IMR-90 (cell line): ENCODE data around the gene CGB5.

Source experiments
- FOS ChIP-seq: fragments of 150-350 bp; IDR thresholded peaks from 2 replicates; pipeline ENCODE4 v1.6.1; 2016; ENCODE audit warnings: low read depth, low read length
- MAZ ChIP-seq: IDR thresholded peaks from 2 replicates; pipeline ENCODE4 v1.6.1; 2012; ENCODE audit warnings: low read depth, mild to moderate bottlenecking, low read length, improper control_type of control experiment, moderate library complexity, borderline replicate concordance
- MXI1 ChIP-seq: IDR thresholded peaks from 2 replicates; pipeline ENCODE4 v1.6.1; 2012; ENCODE audit warnings: low read depth, mild to moderate bottlenecking, low read length, moderate library complexity, borderline replicate concordance
- NFE2L2 ChIP-seq: fragments of 150-350 bp; IDR thresholded peaks from 2 replicates; pipeline ENCODE4 v1.6.1; 2016; ENCODE audit warnings: low read depth, mild to moderate bottlenecking, low read length
- POLR2A ChIP-seq: IDR thresholded peaks from 2 replicates; pipeline ENCODE4 v1.6.1; 2012; ENCODE audit warnings: mild to moderate bottlenecking, low read depth, low read length
- RAD21 ChIP-seq: IDR thresholded peaks from 2 replicates; pipeline ENCODE4 v1.6.1; 2012; ENCODE audit warnings: low read length, improper control_type of control experiment
- RCOR1 ChIP-seq: IDR thresholded peaks from 2 replicates; pipeline ENCODE4 v1.6.1; 2012; ENCODE audit warnings: mild to moderate bottlenecking, low read length, improper control_type of control experiment; ENCODE audit not compliant: insufficient replicate concordance
- RFX5 ChIP-seq: IDR thresholded peaks from 2 replicates; pipeline ENCODE4 v1.8.0; 2012; ENCODE audit warnings: low read depth, mild to moderate bottlenecking, low read length, moderate library complexity
- SMC3 ChIP-seq: fragments of 150-350 bp; IDR thresholded peaks from 2 replicates; pipeline ENCODE4 v1.6.1; 2016; ENCODE audit warnings: low read depth, mild to moderate bottlenecking, antibody characterized with exemption, low read length, moderate library complexity
- TF ChIP-seq, protein P1 (sequence below): conservative IDR thresholded peaks from 2 replicates; pipeline ENCODE4 v1.5.1; 2012; ENCODE audit warnings: mild to moderate bottlenecking, low read depth, low read length, improper control_type of control experiment
- TF ChIP-seq, protein P2 (sequence below): fragments of 150-350 bp; IDR thresholded peaks from 2 replicates; pipeline ENCODE4 v1.6.1; 2016; ENCODE audit warnings: low read depth, mild to moderate bottlenecking, low read length, moderate library complexity, borderline replicate concordance

DNA sequence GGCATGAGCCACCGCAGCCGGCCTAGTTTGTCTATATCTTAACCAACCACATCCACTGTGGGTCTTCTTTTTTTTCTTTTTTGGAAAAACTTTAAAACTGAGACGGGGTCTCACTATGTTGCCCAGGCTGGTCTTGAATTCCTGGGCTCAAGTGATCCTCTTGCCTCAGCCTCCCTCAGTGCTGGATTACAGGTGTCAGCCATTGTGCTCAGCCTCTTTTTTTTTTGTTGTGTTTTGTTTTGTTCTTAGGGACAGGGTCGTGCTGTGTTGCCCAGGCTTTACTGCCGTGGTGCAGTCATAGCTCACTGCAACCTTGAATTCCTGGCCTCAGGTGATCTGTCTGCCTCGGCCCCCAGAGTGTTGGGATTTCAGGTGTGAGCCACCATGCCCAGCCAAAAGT lies 49.0 kb downstream of the CGB5 start:
- TF ChIP-seq RAD21 (no peak), POLR2A (no peak), RFX5 (no peak), RCOR1 (no peak), SMC3 (no peak), MXI1 (no peak), MAZ (no peak), NFE2L2 (no peak), FOS (no peak)
- TF ChIP-seq, protein P1, sequence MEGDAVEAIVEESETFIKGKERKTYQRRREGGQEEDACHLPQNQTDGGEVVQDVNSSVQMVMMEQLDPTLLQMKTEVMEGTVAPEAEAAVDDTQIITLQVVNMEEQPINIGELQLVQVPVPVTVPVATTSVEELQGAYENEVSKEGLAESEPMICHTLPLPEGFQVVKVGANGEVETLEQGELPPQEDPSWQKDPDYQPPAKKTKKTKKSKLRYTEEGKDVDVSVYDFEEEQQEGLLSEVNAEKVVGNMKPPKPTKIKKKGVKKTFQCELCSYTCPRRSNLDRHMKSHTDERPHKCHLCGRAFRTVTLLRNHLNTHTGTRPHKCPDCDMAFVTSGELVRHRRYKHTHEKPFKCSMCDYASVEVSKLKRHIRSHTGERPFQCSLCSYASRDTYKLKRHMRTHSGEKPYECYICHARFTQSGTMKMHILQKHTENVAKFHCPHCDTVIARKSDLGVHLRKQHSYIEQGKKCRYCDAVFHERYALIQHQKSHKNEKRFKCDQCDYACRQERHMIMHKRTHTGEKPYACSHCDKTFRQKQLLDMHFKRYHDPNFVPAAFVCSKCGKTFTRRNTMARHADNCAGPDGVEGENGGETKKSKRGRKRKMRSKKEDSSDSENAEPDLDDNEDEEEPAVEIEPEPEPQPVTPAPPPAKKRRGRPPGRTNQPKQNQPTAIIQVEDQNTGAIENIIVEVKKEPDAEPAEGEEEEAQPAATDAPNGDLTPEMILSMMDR, result no peak
- TF ChIP-seq, protein P2, sequence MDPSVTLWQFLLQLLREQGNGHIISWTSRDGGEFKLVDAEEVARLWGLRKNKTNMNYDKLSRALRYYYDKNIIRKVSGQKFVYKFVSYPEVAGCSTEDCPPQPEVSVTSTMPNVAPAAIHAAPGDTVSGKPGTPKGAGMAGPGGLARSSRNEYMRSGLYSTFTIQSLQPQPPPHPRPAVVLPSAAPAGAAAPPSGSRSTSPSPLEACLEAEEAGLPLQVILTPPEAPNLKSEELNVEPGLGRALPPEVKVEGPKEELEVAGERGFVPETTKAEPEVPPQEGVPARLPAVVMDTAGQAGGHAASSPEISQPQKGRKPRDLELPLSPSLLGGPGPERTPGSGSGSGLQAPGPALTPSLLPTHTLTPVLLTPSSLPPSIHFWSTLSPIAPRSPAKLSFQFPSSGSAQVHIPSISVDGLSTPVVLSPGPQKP, result no peak
